Epithelial cell of prostate (primary cell): ENCODE results near the gene HOGA1.
A peak's percentile ranks its signal among the peaks of the same experiment; 100 is the strongest.
"Not testable (repeated sequence)": the region's sequence is repeated elsewhere in the genome, so short reads cannot be mapped to it uniquely, and the experiment has no call there.

Source experiments
- DNase-seq: peaks from one replicate; pipeline ENCODE4 v3.0.0-alpha.2; 2011; ENCODE audit warnings: low read depth, low spot score
- H3K27ac ChIP-seq: fragments of 450-650 bp; 2 replicates; pipeline ENCODE4 v1.5.1; 2017; ENCODE audit warnings: mild to moderate bottlenecking

The HOGA1 gene

GRCh38 chr10:97576487-97576886, 7.7 kb upstream of the HOGA1 start:
- not testable (repeated sequence) for DNase-seq, H3K27ac ChIP-seq

DNA sequence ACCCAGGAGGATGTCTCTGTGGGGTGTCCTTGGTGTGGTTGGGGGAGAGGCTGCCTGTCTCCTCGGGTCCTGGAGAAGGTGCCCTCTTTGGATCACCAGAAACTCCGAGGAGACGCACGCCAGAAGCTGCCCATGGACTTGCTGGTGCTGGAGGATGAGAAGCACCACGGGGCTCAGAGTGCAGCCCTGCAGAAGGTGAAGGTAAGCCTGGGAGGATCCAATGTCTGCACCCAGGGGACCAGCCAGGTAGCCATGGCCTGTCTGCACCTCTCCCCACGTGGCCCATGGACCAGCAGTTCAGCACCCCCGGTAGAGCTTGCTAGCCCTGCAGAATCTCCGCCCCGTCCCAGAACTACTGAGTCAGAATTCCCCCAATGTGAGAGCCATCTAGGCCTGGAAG, 6.5 kb upstream of the HOGA1 start:
- no peak overlapping the region for H3K27ac ChIP-seq
- no peak for DNase-seq

GRCh38 chr10:97578171-97578844, 5.9 kb upstream of the HOGA1 start:
- no peak for DNase-seq
- H3K27ac ChIP-seq, result no peak overlapping the region

DNA sequence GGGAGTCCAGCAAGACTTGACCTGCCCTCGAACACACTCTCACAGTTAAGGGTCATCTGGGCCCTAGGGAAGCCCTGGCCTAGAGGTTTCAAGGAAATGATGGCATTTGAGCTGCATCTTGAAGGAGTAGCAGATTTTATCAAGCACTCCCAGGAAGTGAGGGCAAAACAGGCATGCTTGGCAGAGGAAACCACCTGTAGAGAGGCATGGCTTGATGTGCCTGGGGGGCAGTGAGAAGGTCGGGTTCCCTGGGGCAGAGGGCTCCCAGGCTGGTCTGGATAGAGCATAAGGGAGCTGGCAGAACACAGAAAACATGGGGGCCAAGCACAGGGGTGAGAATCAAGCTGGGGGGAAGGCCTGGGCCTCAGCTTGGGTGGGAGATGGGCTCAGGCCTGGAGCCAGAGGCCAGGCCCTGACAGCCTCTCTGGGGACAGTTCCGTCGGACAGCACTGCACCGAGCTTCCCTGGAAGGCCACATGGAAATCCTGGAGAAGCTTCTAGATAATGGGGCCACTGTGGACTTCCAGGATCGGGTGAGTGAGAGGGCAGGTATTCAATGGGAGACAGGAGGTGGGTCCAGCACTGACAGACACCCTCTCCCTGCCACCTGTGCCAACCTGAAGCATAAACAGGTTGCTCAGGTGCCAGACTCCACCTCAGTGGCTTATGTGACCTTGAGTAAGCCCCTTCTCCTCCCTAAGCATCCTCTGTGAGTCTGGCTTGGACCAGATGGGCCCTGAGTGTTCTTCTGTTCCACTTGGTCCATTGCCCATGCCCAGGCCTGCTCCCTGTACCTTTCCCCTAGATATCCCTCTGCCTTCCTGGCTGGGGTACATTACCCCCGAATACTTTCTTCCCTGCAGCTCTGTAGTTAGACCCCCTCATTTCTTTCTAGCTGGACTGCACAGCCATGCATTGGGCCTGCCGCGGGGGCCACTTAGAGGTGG, 3.5 kb upstream of the HOGA1 start:
- no peak for DNase-seq
- no peak overlapping the region for H3K27ac ChIP-seq

- DNase-seq, result no peak
- H3K27ac ChIP-seq, result no peak overlapping the region
Measured at GRCh38 chr10:97582169-97582568, 2.0 kb upstream of the HOGA1 start.

DNA sequence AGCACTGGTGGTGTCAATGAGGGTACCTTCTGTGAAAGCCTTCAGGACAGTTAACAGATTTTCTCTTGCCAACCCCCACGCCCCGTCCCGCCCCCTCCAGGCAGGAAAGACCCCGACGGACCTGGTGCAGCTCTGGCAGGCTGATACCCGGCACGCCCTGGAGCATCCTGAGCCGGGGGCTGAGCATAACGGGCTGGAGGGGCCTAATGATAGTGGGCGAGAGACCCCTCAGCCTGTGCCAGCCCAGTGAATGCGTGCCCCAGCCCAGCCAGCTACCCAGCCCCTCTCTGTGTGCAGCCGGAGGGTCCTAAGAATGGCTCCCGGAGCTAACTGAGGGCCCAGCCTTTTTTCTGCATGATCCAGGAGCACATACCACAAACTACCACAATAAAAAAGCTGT, 713 bp upstream of the HOGA1 start:
- H3K27ac ChIP-seq, result no peak overlapping the region
- no peak for DNase-seq

GRCh38 chr10:97584798-97585438, 729 bp downstream of the HOGA1 start:
- DNase-seq, result no peak
- no peak overlapping the region for H3K27ac ChIP-seq

- no peak overlapping the region for H3K27ac ChIP-seq
- no peak for DNase-seq
Measured at GRCh38 chr10:97585439-97585811, 1.2 kb downstream of the HOGA1 start.

DNA sequence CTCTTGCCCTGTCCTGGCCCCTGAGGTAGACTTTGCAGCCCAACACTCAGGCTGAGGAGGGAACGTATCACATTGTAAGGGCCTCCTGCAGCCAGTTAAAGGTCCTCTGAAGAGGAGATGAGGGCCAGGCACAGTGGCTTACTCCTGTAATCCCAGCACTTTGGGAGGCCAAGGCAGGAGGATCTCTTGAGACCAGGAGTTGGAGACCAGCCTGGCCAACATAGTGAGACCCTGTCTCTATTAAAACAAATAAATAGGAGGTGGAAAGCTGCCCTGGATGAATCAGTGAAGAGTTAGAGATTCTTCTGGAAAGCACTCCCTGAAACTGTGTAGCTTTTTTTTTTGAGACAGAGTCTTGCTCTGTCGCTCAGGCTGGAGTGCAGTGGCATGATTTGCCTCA, 3.0 kb downstream of the HOGA1 start:
- DNase-seq, result no peak
- no peak overlapping the region for H3K27ac ChIP-seq

DNA sequence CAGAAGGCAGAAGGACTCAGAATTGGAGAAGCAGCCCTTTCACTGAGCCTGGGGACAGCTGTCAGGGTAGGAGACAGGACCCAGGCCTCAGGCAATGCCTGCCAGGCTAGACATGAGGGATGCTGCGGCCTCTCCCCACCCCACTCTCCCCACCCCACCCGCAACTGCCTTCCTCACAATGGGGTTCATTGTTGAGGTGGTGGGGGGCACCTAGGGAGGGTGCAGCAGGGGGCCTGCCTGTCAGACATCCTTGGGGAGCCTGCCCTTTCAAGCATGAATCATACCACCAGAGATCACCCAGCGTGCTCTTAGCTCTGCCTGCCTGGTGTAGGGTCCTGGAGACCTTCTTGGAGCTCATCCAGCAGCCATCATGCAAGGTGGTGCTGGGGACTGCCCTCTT, 5.3 kb downstream of the HOGA1 start, which contains the start of gene C10orf62:
Gene C10orf62 (plus strand): TSS at position 243 of the 400 bp plus-strand sequence. CDS start 177 bp downstream, outside the sequence.
- DNase-seq, result no peak
- no peak within 1 kb of the TSS for H3K27ac ChIP-seq

DNA sequence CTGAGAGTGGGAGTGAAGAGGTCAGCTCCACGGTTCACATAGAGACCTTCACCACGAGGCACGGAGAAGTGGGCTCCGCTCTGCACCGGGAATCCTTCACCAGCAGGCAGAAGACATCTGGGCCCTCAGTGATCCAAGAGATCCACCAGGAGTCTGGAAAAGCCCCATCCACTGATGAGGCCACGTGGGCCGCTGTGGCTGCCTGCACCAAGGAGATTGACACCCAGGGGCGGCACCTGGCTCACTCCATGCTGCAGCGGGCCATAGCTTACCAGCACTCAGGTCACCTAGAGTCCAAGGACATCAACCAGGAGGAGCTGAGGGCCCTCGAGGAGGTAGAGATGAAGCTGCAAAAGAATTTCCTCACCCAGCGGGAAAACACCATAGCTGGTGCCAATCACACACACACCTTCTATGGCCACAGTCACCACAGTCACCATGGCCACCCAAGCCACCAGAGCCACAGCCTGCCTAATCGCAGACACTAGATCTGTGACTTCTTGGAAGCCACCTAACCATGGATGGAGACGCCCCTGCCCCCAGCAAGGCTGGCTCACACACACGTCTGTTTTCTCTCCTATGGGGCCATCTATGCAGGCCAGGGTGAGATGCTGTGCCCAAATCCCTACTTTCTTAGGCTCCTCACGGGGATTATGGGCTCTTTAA, 6.0 kb downstream of the HOGA1 start:
- H3K27ac ChIP-seq, result no peak overlapping the region
- DNase-seq, result no peak

GRCh38 chr10:97590748-97591495, 6.7 kb downstream of the HOGA1 start:
- DNase-seq, result no peak

DNA sequence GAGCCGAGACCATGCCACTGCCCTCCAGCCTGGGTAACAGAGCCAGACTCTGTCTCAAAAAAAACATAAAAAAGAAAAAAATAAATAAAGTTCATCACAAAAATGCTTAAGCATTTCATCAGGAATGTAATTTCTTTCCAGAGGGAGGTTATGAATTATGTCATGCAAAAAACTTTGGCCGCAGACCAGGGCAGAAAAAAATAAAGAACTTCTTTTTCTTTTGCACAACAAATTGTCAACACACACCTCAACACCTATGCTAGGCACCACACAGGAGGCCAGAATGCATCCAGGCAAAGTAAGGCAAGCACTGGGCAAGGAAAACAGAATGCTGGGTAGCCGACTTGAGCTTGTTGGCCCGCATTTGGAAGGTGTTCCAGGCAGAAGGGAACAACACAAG, 9.2 kb downstream of the HOGA1 start:
- DNase-seq, result no peak
- H3K27ac ChIP-seq, result no peak overlapping the region

More at GRCh38 chr10:97590748-97591495, 6.7 kb downstream of the HOGA1 start:
- no peak overlapping the region for H3K27ac ChIP-seq

DNA sequence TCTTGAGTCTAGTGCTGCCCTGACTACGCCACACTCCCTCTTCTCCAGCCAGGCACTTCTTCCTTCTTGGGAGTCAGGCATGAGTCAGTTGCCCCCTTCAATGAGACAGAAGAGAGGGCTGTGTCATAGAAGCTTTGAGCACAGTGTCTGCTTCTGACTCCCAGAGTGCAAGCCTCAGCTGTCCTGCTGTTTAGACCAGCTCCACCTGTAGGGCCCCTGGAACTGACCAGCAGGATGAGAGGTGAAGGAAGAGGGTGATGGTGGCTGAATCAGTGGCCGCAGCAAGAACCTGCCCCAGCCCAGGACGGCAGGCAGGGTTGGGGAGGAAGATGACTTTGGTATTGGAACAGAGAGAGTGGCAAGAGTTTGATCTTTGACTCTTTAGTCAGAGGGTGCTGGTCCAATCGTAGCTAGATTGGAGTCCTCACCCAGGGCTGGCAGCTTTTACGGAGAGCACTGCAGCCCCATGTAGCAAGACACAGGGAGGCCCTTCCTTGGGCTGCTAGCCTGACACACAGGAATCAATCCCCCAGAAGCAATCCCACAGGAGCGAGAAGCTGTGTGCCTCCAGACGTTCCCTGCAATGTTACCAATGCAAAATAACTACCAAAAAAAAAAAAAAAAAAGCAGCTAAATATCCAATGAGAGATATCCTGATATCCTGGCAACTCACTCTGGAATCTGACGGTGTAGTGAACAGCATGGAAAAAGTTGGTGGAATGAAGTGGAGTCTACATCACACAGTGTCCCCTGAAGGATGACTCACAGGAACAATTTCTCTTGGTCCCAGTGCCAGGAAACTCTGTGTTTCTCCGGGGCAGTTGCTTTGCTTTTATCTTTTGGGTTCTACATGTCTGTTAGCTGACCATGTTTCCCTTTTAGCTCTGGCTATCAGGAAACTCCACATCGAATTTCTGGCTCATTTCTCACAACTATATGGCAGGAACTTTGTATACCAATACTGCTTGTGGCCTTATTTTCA, 12.2 kb downstream of the HOGA1 start:
- peak; percentile 46 for DNase-seq
- H3K27ac ChIP-seq, result peak overlapping the region; percentile 45

DNA sequence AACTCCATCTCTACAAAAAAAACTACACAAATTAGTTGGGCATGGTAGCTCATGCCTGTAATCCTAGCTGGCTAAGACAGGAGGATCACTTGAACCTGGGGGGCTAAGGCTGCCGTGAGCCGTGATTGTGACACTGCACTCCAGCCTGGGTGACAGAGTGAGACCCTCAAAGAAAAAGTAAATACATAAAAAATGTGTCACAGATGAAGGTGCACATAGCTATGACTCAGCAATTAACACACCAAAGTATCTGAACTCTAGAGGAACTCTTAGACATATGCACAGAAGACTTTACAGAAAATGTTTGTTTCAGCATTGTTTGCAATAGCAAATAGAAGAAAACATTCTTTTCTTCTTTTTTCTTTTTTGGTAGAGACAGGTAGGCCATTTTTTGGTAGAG, 13.6 kb downstream of the HOGA1 start:
- H3K27ac ChIP-seq, result no peak overlapping the region
- DNase-seq, result no peak

DNA sequence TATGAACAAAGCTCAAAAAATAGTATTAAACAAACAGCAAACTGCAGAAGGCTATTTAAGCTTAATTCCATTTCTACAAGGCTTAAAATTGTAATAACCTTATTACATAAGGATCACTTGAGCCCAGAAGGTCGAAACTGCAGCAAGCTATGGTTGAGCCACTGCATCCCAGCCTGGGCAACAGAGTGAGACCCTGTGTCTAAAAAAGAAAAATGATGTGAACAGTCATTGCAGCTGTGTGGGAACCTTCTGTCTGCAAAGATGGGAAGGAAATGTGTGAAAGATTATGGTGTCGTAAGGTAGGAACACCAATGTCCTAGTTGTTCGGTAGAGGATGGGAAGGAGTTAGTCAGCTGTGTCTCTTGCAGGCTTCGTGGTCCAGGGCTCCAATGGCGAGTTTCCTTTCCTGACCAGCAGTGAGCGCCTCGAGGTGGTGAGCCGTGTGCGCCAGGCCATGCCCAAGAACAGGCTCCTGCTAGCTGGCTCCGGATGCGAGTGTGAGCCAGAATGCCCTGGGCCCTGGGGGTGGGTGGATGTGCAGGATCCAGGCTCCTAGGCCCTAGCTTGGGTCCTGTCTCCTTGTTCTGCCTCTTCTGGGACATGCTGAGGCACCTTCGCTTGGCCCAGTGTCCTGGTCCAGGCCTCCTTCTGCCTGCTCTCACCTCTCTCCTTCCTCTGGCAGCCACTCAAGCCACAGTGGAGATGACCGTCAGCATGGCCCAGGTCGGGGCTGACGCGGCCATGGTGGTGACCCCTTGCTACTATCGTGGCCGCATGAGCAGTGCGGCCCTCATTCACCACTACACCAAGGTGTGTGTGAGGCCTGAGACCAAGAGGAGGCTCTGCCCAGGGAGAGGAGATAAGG, 14.4 kb downstream of the HOGA1 start:
- no peak for DNase-seq

GRCh38 chr10:97599272-97599619, 15.1 kb downstream of the HOGA1 start:
- no peak for DNase-seq
- H3K27ac ChIP-seq, result no peak overlapping the region

More for the DNA sequence above, 14.4 kb downstream of the HOGA1 start:
- no peak overlapping the region for H3K27ac ChIP-seq

DNA sequence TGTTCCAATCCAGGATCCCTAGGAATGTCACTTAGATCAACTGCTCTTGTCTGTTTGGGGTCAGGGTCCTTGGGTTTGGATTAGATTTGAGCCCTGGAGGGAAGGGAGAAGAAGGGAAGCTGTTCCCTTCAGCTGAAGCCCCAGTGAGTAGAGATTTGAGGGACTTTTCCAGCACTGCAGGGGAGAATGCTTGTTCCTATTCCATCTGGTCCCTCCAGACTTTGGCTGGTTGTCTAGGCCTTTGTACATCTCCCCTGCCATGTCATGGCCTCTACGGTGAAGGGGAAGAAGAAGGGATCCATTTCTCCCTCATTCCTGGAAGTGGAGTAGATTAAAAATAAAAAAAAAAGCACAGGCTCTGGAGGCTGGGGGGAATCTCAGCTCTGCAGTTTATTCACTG, 16.4 kb downstream of the HOGA1 start:
- DNase-seq, result no peak
- H3K27ac ChIP-seq, result no peak overlapping the region
